ENCODE results near the gene MPPED1. TPM values are rescaled to one million over a fixed set of nuclear protein-coding genes. Genes with fewer than 3 reads are reported as not detected.

MPPED1 gene
- total RNA-seq, 1 experiment from 2014 or later: not detected

DNA sequence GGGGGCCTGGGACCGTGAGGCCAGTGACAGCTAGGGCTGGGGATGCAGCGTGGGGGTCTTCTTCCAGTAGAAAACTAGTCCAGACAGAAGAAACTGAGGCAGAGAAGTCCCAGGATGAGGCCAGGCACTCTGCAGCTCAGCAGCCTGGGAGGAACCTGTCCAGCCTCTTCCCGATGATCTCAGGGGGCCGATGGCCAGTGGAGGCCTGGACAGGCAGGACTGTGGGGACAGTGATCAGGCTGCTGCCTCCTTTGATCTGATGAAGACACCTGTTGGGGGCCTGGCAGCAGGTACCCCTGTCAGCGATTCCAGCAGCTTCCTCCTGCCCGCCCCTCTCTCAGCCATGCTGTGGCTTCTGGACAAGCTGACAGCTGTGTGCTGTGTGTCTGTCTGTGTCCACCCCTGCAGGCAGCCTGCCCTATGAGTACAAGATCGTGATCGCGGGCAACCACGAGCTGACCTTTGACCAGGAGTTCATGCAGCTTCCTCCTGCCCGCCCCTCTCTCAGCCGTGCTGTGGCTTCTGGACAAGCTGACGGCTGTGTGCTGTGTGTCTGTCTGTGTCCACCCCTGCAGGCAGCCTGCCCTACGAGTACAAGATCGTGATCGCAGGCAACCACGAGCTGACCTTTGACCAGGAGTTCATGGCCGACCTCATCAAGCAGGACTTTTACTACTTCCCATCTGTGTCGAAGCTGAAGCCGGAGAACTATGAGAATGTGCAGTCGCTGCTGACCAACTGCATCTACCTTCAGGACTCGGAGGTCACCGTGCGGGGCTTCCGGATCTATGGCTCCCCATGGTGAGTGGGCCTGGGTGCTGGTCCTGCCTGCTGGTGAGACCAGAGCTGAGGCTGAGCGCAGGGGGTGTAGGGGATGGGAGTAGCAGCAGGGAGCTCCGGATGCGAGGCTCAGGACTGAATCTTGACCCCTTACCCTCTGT is 62.6 kb downstream of the MPPED1 start:
- no TSS peak for BruUV-seq (replicated peaks)
- POLR2A ChIA-PET (ENCODE audit: unreplicated experiment): no interaction called here

DNA sequence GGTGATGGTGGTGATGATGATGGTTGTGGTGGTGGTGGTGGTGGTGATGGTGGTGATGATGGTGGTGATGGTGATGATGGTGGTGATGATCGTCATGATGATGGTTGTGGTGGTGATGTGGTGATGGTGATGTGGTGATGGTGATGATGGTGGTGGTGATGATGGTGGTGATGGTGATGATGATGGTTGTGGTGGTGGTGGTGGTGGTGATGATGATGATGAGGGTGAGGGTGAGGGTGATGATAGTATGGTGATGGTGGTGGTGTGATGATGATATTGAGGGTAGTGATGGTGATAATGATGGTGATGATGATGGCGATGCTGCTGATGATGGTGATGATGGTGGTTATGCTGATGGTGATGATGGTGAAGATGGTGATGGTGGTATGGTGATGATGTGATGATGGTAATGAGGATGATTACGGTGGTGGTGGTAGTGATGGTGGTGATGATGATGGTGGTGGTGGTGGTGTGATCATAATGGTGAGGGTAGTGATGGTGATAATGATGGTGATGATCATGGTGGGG is 63.8 kb downstream of the MPPED1 start:
- BruUV-seq (replicated peaks): no TSS peak

More for the DNA sequence above, 62.6 kb downstream of the MPPED1 start:
- Histone ChIP-seq H3K4me2 (no peak overlapping the region), H2AFZ (no peak overlapping the region), H3K27ac (no peak overlapping the region), H3K79me2 (ENCODE audit: low read depth) (no peaks in the 10 kb centered on the region), H3K27me3 (ENCODE audit: insufficient read depth, low read depth) (peaks cover 85% of the 10 kb centered on the region), H3K4me1 (replicated peaks; ENCODE audit: insufficient read depth) (no peaks in the 10 kb centered on the region), H3F3A (ENCODE audit: insufficient read depth, low read depth) (no peaks in the 10 kb centered on the region), H4K20me1 (ENCODE audit: insufficient read depth) (no peaks in the 10 kb centered on the region), H3K9me2 (ENCODE audit: insufficient read depth) (no peaks in the 10 kb centered on the region), H3K9me3 (ENCODE audit: insufficient read depth, low read depth) (no peaks in the 10 kb centered on the region), H3K36me3 (ENCODE audit: low read depth) (no peaks in the 10 kb centered on the region), H3K4me3 (no peak overlapping the region)
- TF ChIP-seq EZH2 (IDR thresholded peaks at IDR 0.05; ENCODE audit: low read depth): no peak
- TF ChIP-seq, protein P1, sequence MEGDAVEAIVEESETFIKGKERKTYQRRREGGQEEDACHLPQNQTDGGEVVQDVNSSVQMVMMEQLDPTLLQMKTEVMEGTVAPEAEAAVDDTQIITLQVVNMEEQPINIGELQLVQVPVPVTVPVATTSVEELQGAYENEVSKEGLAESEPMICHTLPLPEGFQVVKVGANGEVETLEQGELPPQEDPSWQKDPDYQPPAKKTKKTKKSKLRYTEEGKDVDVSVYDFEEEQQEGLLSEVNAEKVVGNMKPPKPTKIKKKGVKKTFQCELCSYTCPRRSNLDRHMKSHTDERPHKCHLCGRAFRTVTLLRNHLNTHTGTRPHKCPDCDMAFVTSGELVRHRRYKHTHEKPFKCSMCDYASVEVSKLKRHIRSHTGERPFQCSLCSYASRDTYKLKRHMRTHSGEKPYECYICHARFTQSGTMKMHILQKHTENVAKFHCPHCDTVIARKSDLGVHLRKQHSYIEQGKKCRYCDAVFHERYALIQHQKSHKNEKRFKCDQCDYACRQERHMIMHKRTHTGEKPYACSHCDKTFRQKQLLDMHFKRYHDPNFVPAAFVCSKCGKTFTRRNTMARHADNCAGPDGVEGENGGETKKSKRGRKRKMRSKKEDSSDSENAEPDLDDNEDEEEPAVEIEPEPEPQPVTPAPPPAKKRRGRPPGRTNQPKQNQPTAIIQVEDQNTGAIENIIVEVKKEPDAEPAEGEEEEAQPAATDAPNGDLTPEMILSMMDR (conservative IDR thresholded peaks at IDR 0.05): no peak
- CTCF ChIA-PET: no interaction called here
- intact Hi-C loops (cut with micrococcal nuclease; ENCODE audit: unreplicated experiment): no loop called here
- DNase-seq: no peak

DNA sequence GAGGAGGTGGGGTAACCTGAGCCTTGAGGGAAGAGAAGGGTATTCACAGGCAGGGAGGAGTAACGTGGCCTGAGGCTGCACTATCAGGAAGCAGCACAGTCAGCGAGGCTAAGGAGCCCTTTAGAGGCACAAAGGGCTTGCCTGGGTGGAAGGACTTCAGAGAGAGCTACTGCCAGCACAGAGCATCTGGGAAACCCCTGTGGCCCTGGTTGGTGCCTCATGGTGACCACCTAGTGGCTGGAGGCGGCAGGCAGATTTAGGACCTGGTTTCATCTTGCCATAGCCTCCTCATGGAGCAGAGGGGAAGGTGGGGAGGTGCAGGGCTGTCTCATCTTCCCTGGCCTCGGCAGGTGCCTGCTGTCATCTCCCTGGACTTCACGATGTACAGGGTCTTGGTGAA is 64.5 kb downstream of the MPPED1 start:
- Histone ChIP-seq H2AFZ (no peak overlapping the region), H3K27me3 (ENCODE audit: insufficient read depth, low read depth) (peaks cover 86% of the 10 kb centered on the region), H3K4me2 (no peak overlapping the region), H3K9me2 (ENCODE audit: insufficient read depth) (no peaks in the 10 kb centered on the region), H3K4me1 (replicated peaks; ENCODE audit: insufficient read depth) (no peaks in the 10 kb centered on the region), H3K79me2 (ENCODE audit: low read depth) (no peaks in the 10 kb centered on the region), H3K36me3 (ENCODE audit: low read depth) (no peaks in the 10 kb centered on the region), H3K4me3 (no peak overlapping the region), H3F3A (ENCODE audit: insufficient read depth, low read depth) (no peaks in the 10 kb centered on the region), H3K9me3 (ENCODE audit: insufficient read depth, low read depth) (no peaks in the 10 kb centered on the region), H3K27ac (no peak overlapping the region), H4K20me1 (ENCODE audit: insufficient read depth) (no peaks in the 10 kb centered on the region)
- intact Hi-C loops (cut with micrococcal nuclease; ENCODE audit: unreplicated experiment): no loop called here
- ChIA-PET POLR2A (ENCODE audit: unreplicated experiment) (no interaction called here), CTCF (no interaction called here)
- TF ChIP-seq EZH2 (IDR thresholded peaks at IDR 0.05; ENCODE audit: low read depth): no peak
- TF ChIP-seq, protein P1 (conservative IDR thresholded peaks at IDR 0.05): no peak; the same call in 1 of the 2 replicates
- DNase-seq: peak in 1 of 2 experiments; percentile 3
- BruUV-seq (replicated peaks): no TSS peak

More for the DNA sequence above, 63.8 kb downstream of the MPPED1 start:
- Histone ChIP-seq H4K20me1 (ENCODE audit: insufficient read depth) (no peaks in the 10 kb centered on the region), H3K4me3 (no peak overlapping the region), H3K36me3 (ENCODE audit: low read depth) (no peaks in the 10 kb centered on the region), H3K4me1 (replicated peaks; ENCODE audit: insufficient read depth) (no peaks in the 10 kb centered on the region), H3K9me3 (ENCODE audit: insufficient read depth, low read depth) (no peaks in the 10 kb centered on the region), H3K4me2 (no peak overlapping the region), H3K9me2 (ENCODE audit: insufficient read depth) (no peaks in the 10 kb centered on the region), H3K79me2 (ENCODE audit: low read depth) (no peaks in the 10 kb centered on the region), H3K27ac (no peak overlapping the region), H3K27me3 (ENCODE audit: insufficient read depth, low read depth) (peaks cover 86% of the 10 kb centered on the region), H3F3A (ENCODE audit: insufficient read depth, low read depth) (no peaks in the 10 kb centered on the region), H2AFZ (no peak overlapping the region)
- CTCF ChIA-PET: no interaction called here
- DNase-seq: no peak
- POLR2A ChIA-PET (ENCODE audit: unreplicated experiment): no interaction called here
- no peak for TF ChIP-seq EZH2 (IDR thresholded peaks at IDR 0.05; ENCODE audit: low read depth)
- TF ChIP-seq, protein P1 (conservative IDR thresholded peaks at IDR 0.05): no peak
- intact Hi-C loops (cut with micrococcal nuclease; ENCODE audit: unreplicated experiment): no loop called here
